H9 (cell line): ENCODE measurements around the gene KDM2A. TPM values are rescaled to one million over a fixed set of nuclear protein-coding genes. Genes with fewer than 3 reads are reported as not detected.

ENCODE experiments used
- DNase-seq: peaks from one replicate; pipeline ENCODE4 v3.0.0-alpha.2; 2017
- H2AFZ ChIP-seq: one replicate; pipeline ENCODE4 v1.6.1; 2013; ENCODE audit warnings: mild to moderate bottlenecking, low read length, control low read depth, moderate library complexity
- H2AK5ac ChIP-seq: 2 replicates; pipeline ENCODE4 v1.6.1; 2013; ENCODE audit warnings: low read length, control low read depth, mixed read lengths; ENCODE audit not compliant: insufficient read length
- H2BK120ac ChIP-seq: one replicate; pipeline ENCODE4 v1.6.1; 2013; ENCODE audit warnings: low read depth, mild to moderate bottlenecking, low read length, control low read depth, inconsistent platforms; ENCODE audit not compliant: poor library complexity, severe bottlenecking
- H2BK12ac ChIP-seq: 2 replicates; pipeline ENCODE4 v1.6.1; 2013; ENCODE audit warnings: low read length, control low read depth, mixed read lengths, low read depth; ENCODE audit not compliant: insufficient read length
- H2BK15ac ChIP-seq: 2 replicates; pipeline ENCODE4 v1.6.1; 2013; ENCODE audit warnings: low read depth, low read length, control low read depth
- H2BK20ac ChIP-seq: one replicate; pipeline ENCODE4 v1.6.1; 2013; ENCODE audit warnings: low read depth, mild to moderate bottlenecking, low read length, control low read depth, inconsistent platforms; ENCODE audit not compliant: poor library complexity, severe bottlenecking
- H2BK5ac ChIP-seq: 2 replicates; pipeline ENCODE4 v1.6.1; 2013; ENCODE audit warnings: low read length, control low read depth, mixed read lengths; ENCODE audit not compliant: insufficient read length
- H3K14ac ChIP-seq: 2 replicates; pipeline ENCODE4 v1.6.1; 2013; ENCODE audit warnings: low read length, control low read depth; ENCODE audit not compliant: insufficient read depth
- H3K18ac ChIP-seq: 2 replicates; pipeline ENCODE4 v1.6.1; 2013; ENCODE audit warnings: low read depth, mild to moderate bottlenecking, mixed read lengths, low read length, control low read depth; ENCODE audit not compliant: insufficient read length
- H3K23ac ChIP-seq: 2 replicates; pipeline ENCODE4 v1.6.1; 2013; ENCODE audit warnings: low read length, control low read depth, mixed read lengths, low read depth; ENCODE audit not compliant: insufficient read length
- H3K23me2 ChIP-seq: 2 replicates; pipeline ENCODE4 v1.6.1; 2013; ENCODE audit warnings: low read depth, mild to moderate bottlenecking, mixed read lengths, low read length, control low read depth; ENCODE audit not compliant: insufficient read length, poor library complexity, severe bottlenecking
- H3K27ac ChIP-seq: 2 replicates; pipeline ENCODE4 v1.5.1; 2013; ENCODE audit warnings: low read length, control low read depth, mixed read lengths, low read depth; ENCODE audit not compliant: insufficient read length
- H3K27me3 ChIP-seq: 2 replicates; pipeline ENCODE4 v1.6.1; 2013; ENCODE audit warnings: low read length, control low read depth, inconsistent platforms; ENCODE audit not compliant: insufficient read depth
- H3K4ac ChIP-seq: 2 replicates; pipeline ENCODE4 v1.6.1; 2013; ENCODE audit warnings: low read depth, mild to moderate bottlenecking, control low read depth, inconsistent platforms, low read length, moderate library complexity
- H3K4me1 ChIP-seq: 2 replicates; pipeline ENCODE4 v1.6.1; 2013; ENCODE audit warnings: low read length, control low read depth, inconsistent platforms; ENCODE audit not compliant: insufficient read depth
- H3K4me2 ChIP-seq: 2 replicates; pipeline ENCODE4 v1.6.1; 2013; ENCODE audit warnings: low read length, control low read depth, mixed read lengths; ENCODE audit not compliant: insufficient read length, insufficient read depth
- H3K56ac ChIP-seq: 2 replicates; pipeline ENCODE4 v1.6.1; 2013; ENCODE audit warnings: low read depth, mild to moderate bottlenecking, mixed read lengths, low read length, control low read depth; ENCODE audit not compliant: insufficient read length
- H3K79me1 ChIP-seq: 2 replicates; pipeline ENCODE4 v1.6.1; 2013; ENCODE audit warnings: low read depth, mild to moderate bottlenecking, moderate library complexity, low read length, control low read depth, inconsistent platforms; ENCODE audit not compliant: insufficient read depth, poor library complexity, severe bottlenecking
- H3K79me2 ChIP-seq: 2 replicates; pipeline ENCODE4 v1.6.1; 2013; ENCODE audit warnings: low read length, control low read depth, inconsistent platforms; ENCODE audit not compliant: insufficient read depth
- H3K9ac ChIP-seq: 2 replicates; pipeline ENCODE4 v1.6.1; 2013; ENCODE audit warnings: low read length, control low read depth, mixed read lengths; ENCODE audit not compliant: insufficient read length; ENCODE audit errors: extremely low read depth
- H3K9me3 ChIP-seq: one replicate; pipeline ENCODE4 v1.6.1; 2013; ENCODE audit warnings: low read depth, low read length, inconsistent platforms; ENCODE audit not compliant: control insufficient read depth
- H3T11ph ChIP-seq: one replicate; pipeline ENCODE4 v1.6.1; 2013; ENCODE audit warnings: mild to moderate bottlenecking, low read length, control low read depth, inconsistent platforms
- H4K20me1 ChIP-seq: one replicate; pipeline ENCODE4 v1.6.1; 2013; ENCODE audit not compliant: control insufficient read depth, insufficient read length, insufficient read depth
- H4K5ac ChIP-seq: 2 replicates; pipeline ENCODE4 v1.6.1; 2013; ENCODE audit warnings: low read depth, mild to moderate bottlenecking, mixed read lengths, low read length, control low read depth; ENCODE audit not compliant: insufficient read length
- H4K8ac ChIP-seq: replicated peaks from 2 replicates; pipeline ENCODE4 v1.6.1; 2013; ENCODE audit warnings: low read length, control low read depth, mixed read lengths, low read depth; ENCODE audit not compliant: insufficient read length
- H4K91ac ChIP-seq: 2 replicates; pipeline ENCODE4 v1.6.1; 2013; ENCODE audit warnings: low read depth, mild to moderate bottlenecking, moderate library complexity, mixed read lengths, low read length, control low read depth; ENCODE audit not compliant: insufficient read length
- H3K27ac Mint-ChIP-seq, 3 experiments: 2 replicates in 2 of 3; 3 replicates in 1 of 3; pipeline ENCODE4 v1.8.0; 2020 to 2021; ENCODE audit warnings: mixed read lengths in 3 of 3, mild to moderate bottlenecking in 1 of 3, moderate library complexity in 1 of 3
- H3K27me3 Mint-ChIP-seq: 2 replicates; pipeline ENCODE4 v1.8.0; 2021; ENCODE audit warnings: low read depth, mild to moderate bottlenecking, moderate library complexity, mixed read lengths
- H3K36me3 Mint-ChIP-seq, 3 experiments: 2 replicates in 2 of 3; 3 replicates in 1 of 3; pipeline ENCODE4 v1.8.0; 2020 to 2021; ENCODE audit warnings: low read depth in 3 of 3, mixed read lengths in 3 of 3; ENCODE audit not compliant: insufficient read depth in 1 of 3
- H3K4me1 Mint-ChIP-seq, 2 experiments: 2 replicates each; pipeline ENCODE4 v1.8.0; 2020; ENCODE audit warnings: mixed read lengths in 2 of 2
- H3K4me3 Mint-ChIP-seq, 2 experiments: 2 replicates in 1 of 2; 3 replicates in 1 of 2; pipeline ENCODE4 v1.8.0; 2020 to 2021; ENCODE audit warnings: mild to moderate bottlenecking in 2 of 2, mixed read lengths in 2 of 2, moderate library complexity in 1 of 2
- H3K9me3 Mint-ChIP-seq, 2 experiments: 2 replicates in 1 of 2; 3 replicates in 1 of 2; pipeline ENCODE4 v1.8.0; 2020; ENCODE audit warnings: mild to moderate bottlenecking in 2 of 2, mixed read lengths in 2 of 2, moderate library complexity in 1 of 2
- WGBS: extraction: QIAGEN DNeasy Blood & Tissue Kit; methylation state at CpG from one replicate; pipeline ENCODE4 v1.1.7; 2013; ENCODE audit warnings: missing lambda C conversion rate, low lambda C conversion rate, mixed read lengths; ENCODE audit not compliant: insufficient read length; ENCODE audit errors: extremely low coverage; 5-methylcytosine and 5-hydroxymethylcytosine counted together
- total RNA-seq: library from RNA; stranded (reverse); gene quantifications from 2 replicates; pipeline ENCODE4 v1.2.1, GENCODE V29; 2021
- TF ChIP-seq, protein P1 (sequence below): fragments of 200-600 bp; sonication (generic); conservative IDR thresholded peaks from 3 replicates; pipeline ENCODE4 v1.8.0; 2021; ENCODE audit warnings: antibody characterized with exemption, mild to moderate bottlenecking

Gene KDM2A
- total RNA-seq, 1 experiment from 2014 or later, result 85.9 TPM

DNA sequence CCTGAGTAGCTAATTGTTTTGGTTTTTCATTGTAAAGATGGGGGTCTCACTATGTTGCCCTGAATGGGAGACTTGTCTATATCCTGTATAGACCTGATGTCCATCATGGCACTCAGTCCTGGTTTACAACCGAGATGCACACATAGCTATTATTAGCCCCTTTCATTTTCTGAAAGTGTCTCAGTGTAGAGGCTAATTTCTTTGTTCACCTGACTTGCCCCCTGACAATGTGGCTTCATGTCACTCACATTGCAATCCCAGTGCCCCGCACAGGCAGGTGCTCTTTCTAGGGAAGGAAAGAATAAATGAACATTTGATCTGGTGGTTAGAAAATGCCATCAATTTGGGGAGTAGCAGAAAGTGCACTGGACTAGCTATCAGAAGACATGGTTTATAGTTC lies 13.1 kb upstream of the KDM2A start:
- no peak overlapping the region for H3K27ac Mint-ChIP-seq
- no peaks in the 10 kb centered on the region; a peak in 1 of 7 replicates for H3K36me3 Mint-ChIP-seq
- no peak overlapping the region for H4K91ac ChIP-seq
- H3K79me1 ChIP-seq, result no peaks in the 10 kb centered on the region
- H2BK15ac ChIP-seq, result no peak overlapping the region
- no peak overlapping the region for H3K18ac ChIP-seq
- TF ChIP-seq, protein P1, sequence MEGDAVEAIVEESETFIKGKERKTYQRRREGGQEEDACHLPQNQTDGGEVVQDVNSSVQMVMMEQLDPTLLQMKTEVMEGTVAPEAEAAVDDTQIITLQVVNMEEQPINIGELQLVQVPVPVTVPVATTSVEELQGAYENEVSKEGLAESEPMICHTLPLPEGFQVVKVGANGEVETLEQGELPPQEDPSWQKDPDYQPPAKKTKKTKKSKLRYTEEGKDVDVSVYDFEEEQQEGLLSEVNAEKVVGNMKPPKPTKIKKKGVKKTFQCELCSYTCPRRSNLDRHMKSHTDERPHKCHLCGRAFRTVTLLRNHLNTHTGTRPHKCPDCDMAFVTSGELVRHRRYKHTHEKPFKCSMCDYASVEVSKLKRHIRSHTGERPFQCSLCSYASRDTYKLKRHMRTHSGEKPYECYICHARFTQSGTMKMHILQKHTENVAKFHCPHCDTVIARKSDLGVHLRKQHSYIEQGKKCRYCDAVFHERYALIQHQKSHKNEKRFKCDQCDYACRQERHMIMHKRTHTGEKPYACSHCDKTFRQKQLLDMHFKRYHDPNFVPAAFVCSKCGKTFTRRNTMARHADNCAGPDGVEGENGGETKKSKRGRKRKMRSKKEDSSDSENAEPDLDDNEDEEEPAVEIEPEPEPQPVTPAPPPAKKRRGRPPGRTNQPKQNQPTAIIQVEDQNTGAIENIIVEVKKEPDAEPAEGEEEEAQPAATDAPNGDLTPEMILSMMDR, result no peak
- H2BK5ac ChIP-seq, result no peak overlapping the region
- H3K14ac ChIP-seq, result no peak overlapping the region
- no peak overlapping the region for H2BK120ac ChIP-seq
- no peaks in the 10 kb centered on the region for H3K27me3 ChIP-seq
- no CpG with 5 or more reads among the region's 2 CpGs for WGBS
- H2AK5ac ChIP-seq, result no peak overlapping the region
- H3K79me2 ChIP-seq, result no peaks in the 10 kb centered on the region
- H3K4me3 Mint-ChIP-seq, result no peak overlapping the region
- H2AFZ ChIP-seq, result no peak overlapping the region
- H3K9me3 Mint-ChIP-seq, result no peaks in the 10 kb centered on the region; a peak in 1 of 5 replicates
- no peak for DNase-seq
- H4K5ac ChIP-seq, result no peak overlapping the region
- no peak overlapping the region for H2BK12ac ChIP-seq
- peaks cover 4 to 10% of the 10 kb centered on the region in 2 experiments; a peak in 2 of 4 replicates for H3K4me1 Mint-ChIP-seq
- no peaks in the 10 kb centered on the region for H3K4me1 ChIP-seq
- H3K27me3 Mint-ChIP-seq, result no peaks in the 10 kb centered on the region; the same call in 1 of the 2 replicates
- no peak overlapping the region for H3T11ph ChIP-seq
- no peak overlapping the region for H3K9ac ChIP-seq
- H3K4me2 ChIP-seq, result no peak overlapping the region
- no peak overlapping the region for H3K56ac ChIP-seq
- H3K23me2 ChIP-seq, result no peaks in the 10 kb centered on the region
- H3K4ac ChIP-seq, result no peak overlapping the region
- H3K27ac ChIP-seq, result no peak overlapping the region
- H4K20me1 ChIP-seq, result no peaks in the 10 kb centered on the region
- H3K9me3 ChIP-seq, result no peaks in the 10 kb centered on the region
- H2BK20ac ChIP-seq, result no peak overlapping the region
- H3K23ac ChIP-seq, result no peak overlapping the region
- H4K8ac ChIP-seq, result no peak overlapping the region
